Activated T-helper 2 cell treated with anti-CD3 and anti-CD28 coated beads, Interferon-gamma antibody, Interleukin-2, Interleukin-4, amounts not matched to agents 10 μg/mL and 5 μg/mL and 100 μg/mL, durations not matched to agents 14 hours and 24 hours and 36 hours (primary cell): Measurements from ENCODE around the gene SLC35D2. TPM values are rescaled to one million over a fixed set of nuclear protein-coding genes. Genes with fewer than 3 reads are reported as not detected.

Source experiments
- DNase-seq: peaks from one replicate; pipeline ENCODE4 v3.0.0; 2021; ENCODE audit warnings: low spot score
- H3K27ac Mint-ChIP-seq: one replicate; pipeline ENCODE4 v1.8.0; 2021; ENCODE audit warnings: mixed read lengths
- H3K27me3 Mint-ChIP-seq: one replicate; pipeline ENCODE4 v1.8.0; 2021; ENCODE audit warnings: low read depth, mixed read lengths
- H3K36me3 Mint-ChIP-seq: one replicate; pipeline ENCODE4 v1.8.0; 2021; ENCODE audit warnings: low read depth, mixed read lengths
- H3K4me1 Mint-ChIP-seq: one replicate; pipeline ENCODE4 v1.8.0; 2021; ENCODE audit warnings: low read depth, mixed read lengths
- H3K4me3 Mint-ChIP-seq: one replicate; pipeline ENCODE4 v1.8.0; 2021; ENCODE audit warnings: low read depth, mild to moderate bottlenecking, moderate library complexity, mixed read lengths
- H3K9me3 Mint-ChIP-seq: one replicate; pipeline ENCODE4 v1.8.0; 2021; ENCODE audit warnings: mixed read lengths
- intact Hi-C: fragments of 100-400 bp; cut with micrococcal nuclease; formaldehyde crosslinking; loops from one replicate; pipeline ENCODE4 v1.15.1; 2023
- total RNA-seq: library from RNA; stranded (reverse); gene quantifications from 2 replicates; pipeline ENCODE4 v1.2.3, GENCODE V29; 2022

Gene SLC35D2
- total RNA-seq, result 7.0 and 8.0 TPM in 2 replicates

GRCh38 chr9:96383165-96383942, at the start of gene SLC35D2:
TSS of gene SLC35D2 (minus strand) at chr9:96383711. CDS start at chr9:96383634, 77 bp downstream.
- no peaks in the 10 kb centered on the region for H3K9me3 Mint-ChIP-seq
- peak within 1 kb of the TSS; percentile 76 for H3K4me3 Mint-ChIP-seq
- no peaks in the 10 kb centered on the region for H3K27me3 Mint-ChIP-seq
- H3K36me3 Mint-ChIP-seq, result peaks cover 52% of the 10 kb centered on the region
- peaks cover 14% of the 10 kb centered on the region for H3K4me1 Mint-ChIP-seq
- H3K27ac Mint-ChIP-seq, result no peak within 1 kb of the TSS
- intact Hi-C loops, result loop anchor here (5.0 kb wide), 1 partner anchor 34 kb away; the partner anchor contains the start of gene ZNF367
- no peak for DNase-seq

- intact Hi-C loops, result no loop called here
- H3K27me3 Mint-ChIP-seq, result peaks cover 10% of the 10 kb centered on the region
- DNase-seq, result no peak
- no peaks in the 10 kb centered on the region for H3K9me3 Mint-ChIP-seq
- H3K4me1 Mint-ChIP-seq, result peaks cover 4% of the 10 kb centered on the region
- H3K4me3 Mint-ChIP-seq, result no peak overlapping the region
- no peak overlapping the region for H3K27ac Mint-ChIP-seq
- no peaks in the 10 kb centered on the region for H3K36me3 Mint-ChIP-seq
Observed at GRCh38 chr9:96430377-96430776, 46.9 kb upstream of the SLC35D2 start.

- Mint-ChIP-seq H3K9me3 (no peaks in the 10 kb centered on the region), H3K4me1 (peaks cover 4% of the 10 kb centered on the region), H3K36me3 (no peaks in the 10 kb centered on the region), H3K4me3 (no peak overlapping the region), H3K27ac (no peak overlapping the region), H3K27me3 (peaks cover 10% of the 10 kb centered on the region)
- intact Hi-C loops, result no loop called here
- DNase-seq, result no peak
Observed at GRCh38 chr9:96429732-96430131, 46.2 kb upstream of the SLC35D2 start.

GRCh38 chr9:96425500-96426169, 42.1 kb upstream of the SLC35D2 start:
- Mint-ChIP-seq H3K4me1 (peaks cover 10% of the 10 kb centered on the region), H3K27ac (no peak overlapping the region), H3K4me3 (no peak overlapping the region), H3K27me3 (peaks cover 8% of the 10 kb centered on the region), H3K36me3 (no peaks in the 10 kb centered on the region), H3K9me3 (no peaks in the 10 kb centered on the region)
- DNase-seq, result no peak
- intact Hi-C loops, result no loop called here

- intact Hi-C loops, result no loop called here
- Mint-ChIP-seq H3K9me3 (no peaks in the 10 kb centered on the region), H3K27ac (no peak overlapping the region), H3K27me3 (peaks cover 3% of the 10 kb centered on the region), H3K4me3 (no peak overlapping the region), H3K4me1 (peaks cover 25% of the 10 kb centered on the region), H3K36me3 (no peaks in the 10 kb centered on the region)
- DNase-seq, result no peak
Observed at GRCh38 chr9:96423985-96424336, 40.5 kb upstream of the SLC35D2 start.

- Mint-ChIP-seq H3K9me3 (no peaks in the 10 kb centered on the region), H3K27me3 (peaks cover 2% of the 10 kb centered on the region), H3K27ac (no peak overlapping the region)
Observed at GRCh38 chr9:96423322-96423984, 39.9 kb upstream of the SLC35D2 start.

GRCh38 chr9:96420468-96421219, 37.1 kb upstream of the SLC35D2 start:
- DNase-seq, result no peak
- Mint-ChIP-seq H3K27me3 (no peaks in the 10 kb centered on the region), H3K9me3 (no peaks in the 10 kb centered on the region), H3K27ac (peak overlapping the region; percentile 90), H3K36me3 (peaks cover 11% of the 10 kb centered on the region), H3K4me1 (peaks cover 23% of the 10 kb centered on the region), H3K4me3 (peak overlapping the region; percentile 89)
- intact Hi-C loops, result no loop called here

More at GRCh38 chr9:96423322-96423984, 39.9 kb upstream of the SLC35D2 start:
- H3K36me3 Mint-ChIP-seq, result no peaks in the 10 kb centered on the region
- intact Hi-C loops, result no loop called here
- no peak overlapping the region for H3K4me3 Mint-ChIP-seq
- H3K4me1 Mint-ChIP-seq, result peaks cover 25% of the 10 kb centered on the region
- DNase-seq, result no peak

- H3K4me3 Mint-ChIP-seq, result peak overlapping the region; percentile 89
- H3K36me3 Mint-ChIP-seq, result peaks cover 11% of the 10 kb centered on the region
- intact Hi-C loops, result loop anchor here (2.0 to 10.0 kb wide), 7 partner anchors 37 to 1215 kb away; partner anchors contain the start of genes ERCC6L2, NCBP1, PRXL2C and SLC35D2
- peak overlapping the region; percentile 90 for H3K27ac Mint-ChIP-seq
- no peaks in the 10 kb centered on the region for H3K9me3 Mint-ChIP-seq
- H3K27me3 Mint-ChIP-seq, result no peaks in the 10 kb centered on the region
- DNase-seq, result no peak
- H3K4me1 Mint-ChIP-seq, result peaks cover 21% of the 10 kb centered on the region
Observed at GRCh38 chr9:96419691-96419969, 36.1 kb upstream of the SLC35D2 start.

GRCh38 chr9:96418920-96419690, 35.6 kb upstream of the SLC35D2 start:
- H3K27me3 Mint-ChIP-seq, result no peaks in the 10 kb centered on the region
- peak overlapping the region; percentile 90 for H3K27ac Mint-ChIP-seq
- H3K4me1 Mint-ChIP-seq, result peaks cover 22% of the 10 kb centered on the region
- no peaks in the 10 kb centered on the region for H3K9me3 Mint-ChIP-seq
- DNase-seq, result peak; percentile 73
- peak overlapping the region; percentile 89 for H3K4me3 Mint-ChIP-seq
- intact Hi-C loops, result loop anchor here (1.0 to 10.0 kb wide), 8 partner anchors 30 to 1216 kb away; partner anchors contain the start of genes ERCC6L2, NCBP1, PRXL2C and SLC35D2
- H3K36me3 Mint-ChIP-seq, result peaks cover 12% of the 10 kb centered on the region

- peaks cover 30% of the 10 kb centered on the region for H3K4me1 Mint-ChIP-seq
- intact Hi-C loops, result loop anchor here (1.0 to 10.0 kb wide), 8 partner anchors 31 to 1216 kb away; partner anchors contain the start of genes ERCC6L2, NCBP1, PRXL2C and SLC35D2
- H3K4me3 Mint-ChIP-seq, result peak within 1 kb of the TSS; percentile 89
Observed at GRCh38 chr9:96418083-96418919, 34.8 kb upstream of the SLC35D2 start, which contains the start of gene ZNF367. TSS of gene ZNF367 (minus strand) at chr9:96418370. CDS start at chr9:96418032, 338 bp downstream.

GRCh38 chr9:96417661-96418082, 34.2 kb upstream of the SLC35D2 start:
- DNase-seq, result no peak
- no peaks in the 10 kb centered on the region for H3K27me3 Mint-ChIP-seq
- intact Hi-C loops, result loop anchor here (1.0 to 10.0 kb wide), 8 partner anchors 32 to 1217 kb away; partner anchors contain the start of genes ERCC6L2, NCBP1, PRXL2C and SLC35D2

More at GRCh38 chr9:96418083-96418919, 34.8 kb upstream of the SLC35D2 start, which contains the start of gene ZNF367:
- peaks cover 20% of the 10 kb centered on the region for H3K36me3 Mint-ChIP-seq
- no peaks in the 10 kb centered on the region for H3K9me3 Mint-ChIP-seq
- peak within 1 kb of the TSS; percentile 91 for H3K27ac Mint-ChIP-seq
- no peaks in the 10 kb centered on the region for H3K27me3 Mint-ChIP-seq
- peak; percentile 95 for DNase-seq

More at GRCh38 chr9:96417661-96418082, 34.2 kb upstream of the SLC35D2 start:
- H3K4me3 Mint-ChIP-seq, result peak overlapping the region; percentile 83
- H3K27ac Mint-ChIP-seq, result peak overlapping the region; percentile 90
- H3K9me3 Mint-ChIP-seq, result no peaks in the 10 kb centered on the region
- peaks cover 34% of the 10 kb centered on the region for H3K4me1 Mint-ChIP-seq
- peaks cover 24% of the 10 kb centered on the region for H3K36me3 Mint-ChIP-seq
